ENCODE measurements around the gene PDE1A. TPM values are rescaled to one million over a fixed set of nuclear protein-coding genes. Genes with fewer than 3 reads are reported as not detected.

Gene PDE1A
- total and polyA plus RNA-seq, 9 donors, result 7.3 to 13.8 (median 10.7) TPM

GRCh38 chr2:182365855-182366254 is 61.0 kb downstream of the PDE1A start:
- 67% methylated on average over 1 of the region's 3 CpGs for WGBS (ENCODE audit: insufficient coverage)
- Histone ChIP-seq H3K27me3 (ENCODE audit: control insufficient read depth, insufficient read depth, low read length) (no peaks in the 10 kb centered on the region), H3K9me3 (replicated peaks; ENCODE audit: control insufficient read depth, low read depth, low read length) (no peaks in the 10 kb centered on the region), H3K4me1 (ENCODE audit: control insufficient read depth, insufficient read depth, low read length) (peaks cover 2% of the 10 kb centered on the region), H3K4me3 (ENCODE audit: low read length) (no peak overlapping the region), H3K36me3 (ENCODE audit: control insufficient read depth, insufficient read depth, low read length) (no peaks in the 10 kb centered on the region), H3K27ac (ENCODE audit: low read length) (no peak overlapping the region)
- no peak for DNase-seq

- Histone ChIP-seq H3K9me3 (replicated peaks; ENCODE audit: control insufficient read depth, low read depth, low read length) (no peaks in the 10 kb centered on the region), H3K4me1 (ENCODE audit: control insufficient read depth, insufficient read depth, low read length) (no peaks in the 10 kb centered on the region), H3K27ac (ENCODE audit: low read length) (no peak overlapping the region), H3K4me3 (ENCODE audit: low read length) (no peak overlapping the region), H3K36me3 (ENCODE audit: control insufficient read depth, insufficient read depth, low read length) (no peaks in the 10 kb centered on the region), H3K27me3 (ENCODE audit: control insufficient read depth, insufficient read depth, low read length) (no peaks in the 10 kb centered on the region)
- no peak for DNase-seq
- WGBS (ENCODE audit: insufficient coverage), result no CpG with 5 or more reads among the region's 1 CpG
Measured at GRCh38 chr2:182361477-182361876, 65.4 kb downstream of the PDE1A start.

- H3K27me3 ChIP-seq (ENCODE audit: control insufficient read depth, insufficient read depth, low read length), result no peaks in the 10 kb centered on the region
- no peaks in the 10 kb centered on the region for H3K36me3 ChIP-seq (ENCODE audit: control insufficient read depth, insufficient read depth, low read length)
- H3K27ac ChIP-seq (ENCODE audit: low read length), result no peak overlapping the region
- H3K4me3 ChIP-seq (ENCODE audit: low read length), result no peak overlapping the region
- no peaks in the 10 kb centered on the region for H3K9me3 ChIP-seq (replicated peaks; ENCODE audit: control insufficient read depth, low read depth, low read length)
- no CpG with 5 or more reads among the region's 2 CpGs for WGBS (ENCODE audit: insufficient coverage)
- no peaks in the 10 kb centered on the region for H3K4me1 ChIP-seq (ENCODE audit: control insufficient read depth, insufficient read depth, low read length)
- no peak for DNase-seq
Measured at GRCh38 chr2:182360663-182361260, 66.1 kb downstream of the PDE1A start.

GRCh38 chr2:182359990-182360662 is 66.7 kb downstream of the PDE1A start:
- DNase-seq, result peak; percentile 66
- no peaks in the 10 kb centered on the region for H3K27me3 ChIP-seq (ENCODE audit: control insufficient read depth, insufficient read depth, low read length)
- no peak overlapping the region for H3K27ac ChIP-seq (ENCODE audit: low read length)
- H3K4me3 ChIP-seq (ENCODE audit: low read length), result no peak overlapping the region
- H3K36me3 ChIP-seq (ENCODE audit: control insufficient read depth, insufficient read depth, low read length), result no peaks in the 10 kb centered on the region
- H3K9me3 ChIP-seq (replicated peaks; ENCODE audit: control insufficient read depth, low read depth, low read length), result no peaks in the 10 kb centered on the region
- WGBS (ENCODE audit: insufficient coverage), result no CpG with 5 or more reads among the region's 10 CpGs
- H3K4me1 ChIP-seq (ENCODE audit: control insufficient read depth, insufficient read depth, low read length), result no peaks in the 10 kb centered on the region

- H3K36me3 ChIP-seq (ENCODE audit: control insufficient read depth, insufficient read depth, low read length), result no peaks in the 10 kb centered on the region
- H3K4me3 ChIP-seq (ENCODE audit: low read length), result no peak overlapping the region
- no peaks in the 10 kb centered on the region for H3K27me3 ChIP-seq (ENCODE audit: control insufficient read depth, insufficient read depth, low read length)
- H3K4me1 ChIP-seq (ENCODE audit: control insufficient read depth, insufficient read depth, low read length), result no peaks in the 10 kb centered on the region
- 60% methylated on average over 1 of the region's 8 CpGs for WGBS (ENCODE audit: insufficient coverage)
- H3K9me3 ChIP-seq (replicated peaks; ENCODE audit: control insufficient read depth, low read depth, low read length), result no peaks in the 10 kb centered on the region
- no peak for DNase-seq
- H3K27ac ChIP-seq (ENCODE audit: low read length), result no peak overlapping the region
Measured at GRCh38 chr2:182359027-182359989, 67.5 kb downstream of the PDE1A start.

GRCh38 chr2:182358601-182359000 is 68.2 kb downstream of the PDE1A start:
- H3K4me3 ChIP-seq (ENCODE audit: low read length), result no peak overlapping the region
- no CpG with 5 or more reads among the region's 3 CpGs for WGBS (ENCODE audit: insufficient coverage)
- no peak for DNase-seq
- no peak overlapping the region for H3K27ac ChIP-seq (ENCODE audit: low read length)
- no peaks in the 10 kb centered on the region for H3K27me3 ChIP-seq (ENCODE audit: control insufficient read depth, insufficient read depth, low read length)
- H3K36me3 ChIP-seq (ENCODE audit: control insufficient read depth, insufficient read depth, low read length), result no peaks in the 10 kb centered on the region
- no peaks in the 10 kb centered on the region for H3K4me1 ChIP-seq (ENCODE audit: control insufficient read depth, insufficient read depth, low read length)
- H3K9me3 ChIP-seq (replicated peaks; ENCODE audit: control insufficient read depth, low read depth, low read length), result no peaks in the 10 kb centered on the region

- no CpG with 5 or more reads among the region's 1 CpG for WGBS (ENCODE audit: insufficient coverage)
- Histone ChIP-seq H3K4me3 (ENCODE audit: low read length) (no peak overlapping the region), H3K9me3 (replicated peaks; ENCODE audit: control insufficient read depth, low read depth, low read length) (no peaks in the 10 kb centered on the region), H3K27me3 (ENCODE audit: control insufficient read depth, insufficient read depth, low read length) (no peaks in the 10 kb centered on the region), H3K36me3 (ENCODE audit: control insufficient read depth, insufficient read depth, low read length) (no peaks in the 10 kb centered on the region), H3K4me1 (ENCODE audit: control insufficient read depth, insufficient read depth, low read length) (no peaks in the 10 kb centered on the region), H3K27ac (ENCODE audit: low read length) (no peak overlapping the region)
- no peak for DNase-seq
Measured at GRCh38 chr2:182355815-182356214, 71.0 kb downstream of the PDE1A start.

- Histone ChIP-seq H3K4me3 (ENCODE audit: low read length) (no peak overlapping the region), H3K36me3 (ENCODE audit: control insufficient read depth, insufficient read depth, low read length) (no peaks in the 10 kb centered on the region), H3K4me1 (ENCODE audit: control insufficient read depth, insufficient read depth, low read length) (no peaks in the 10 kb centered on the region), H3K9me3 (replicated peaks; ENCODE audit: control insufficient read depth, low read depth, low read length) (no peaks in the 10 kb centered on the region), H3K27me3 (ENCODE audit: control insufficient read depth, insufficient read depth, low read length) (no peaks in the 10 kb centered on the region), H3K27ac (ENCODE audit: low read length) (no peak overlapping the region)
- 100% methylated on average over 2 of the region's 4 CpGs for WGBS (ENCODE audit: insufficient coverage)
- DNase-seq, result no peak
Measured at GRCh38 chr2:182351427-182351826, 75.4 kb downstream of the PDE1A start.

GRCh38 chr2:182349268-182349667 is 77.6 kb downstream of the PDE1A start:
- Histone ChIP-seq H3K4me1 (ENCODE audit: control insufficient read depth, insufficient read depth, low read length) (no peaks in the 10 kb centered on the region), H3K4me3 (ENCODE audit: low read length) (no peak overlapping the region), H3K36me3 (ENCODE audit: control insufficient read depth, insufficient read depth, low read length) (no peaks in the 10 kb centered on the region), H3K27ac (ENCODE audit: low read length) (no peak overlapping the region), H3K9me3 (replicated peaks; ENCODE audit: control insufficient read depth, low read depth, low read length) (no peaks in the 10 kb centered on the region), H3K27me3 (ENCODE audit: control insufficient read depth, insufficient read depth, low read length) (no peaks in the 10 kb centered on the region)
- no peak for DNase-seq
- 100% methylated on average over 1 of the region's 2 CpGs for WGBS (ENCODE audit: insufficient coverage)

GRCh38 chr2:182345384-182345783 is 81.5 kb downstream of the PDE1A start:
- H3K27ac ChIP-seq (ENCODE audit: low read length), result no peak overlapping the region

More at GRCh38 chr2:182345384-182345783, 81.5 kb downstream of the PDE1A start:
- no peaks in the 10 kb centered on the region for H3K4me1 ChIP-seq (ENCODE audit: control insufficient read depth, insufficient read depth, low read length)
- WGBS (ENCODE audit: insufficient coverage), result 92% methylated on average over 3 of the region's 3 CpGs
- no peaks in the 10 kb centered on the region for H3K36me3 ChIP-seq (ENCODE audit: control insufficient read depth, insufficient read depth, low read length)
- no peaks in the 10 kb centered on the region for H3K9me3 ChIP-seq (replicated peaks; ENCODE audit: control insufficient read depth, low read depth, low read length)
- H3K4me3 ChIP-seq (ENCODE audit: low read length), result no peak overlapping the region
- no peaks in the 10 kb centered on the region for H3K27me3 ChIP-seq (ENCODE audit: control insufficient read depth, insufficient read depth, low read length)
- no peak for DNase-seq

Data from muscle of leg (tissue), 11 donors.